ENCODE measurements around the gene AGPAT2.

The AGPAT2 gene

DNA sequence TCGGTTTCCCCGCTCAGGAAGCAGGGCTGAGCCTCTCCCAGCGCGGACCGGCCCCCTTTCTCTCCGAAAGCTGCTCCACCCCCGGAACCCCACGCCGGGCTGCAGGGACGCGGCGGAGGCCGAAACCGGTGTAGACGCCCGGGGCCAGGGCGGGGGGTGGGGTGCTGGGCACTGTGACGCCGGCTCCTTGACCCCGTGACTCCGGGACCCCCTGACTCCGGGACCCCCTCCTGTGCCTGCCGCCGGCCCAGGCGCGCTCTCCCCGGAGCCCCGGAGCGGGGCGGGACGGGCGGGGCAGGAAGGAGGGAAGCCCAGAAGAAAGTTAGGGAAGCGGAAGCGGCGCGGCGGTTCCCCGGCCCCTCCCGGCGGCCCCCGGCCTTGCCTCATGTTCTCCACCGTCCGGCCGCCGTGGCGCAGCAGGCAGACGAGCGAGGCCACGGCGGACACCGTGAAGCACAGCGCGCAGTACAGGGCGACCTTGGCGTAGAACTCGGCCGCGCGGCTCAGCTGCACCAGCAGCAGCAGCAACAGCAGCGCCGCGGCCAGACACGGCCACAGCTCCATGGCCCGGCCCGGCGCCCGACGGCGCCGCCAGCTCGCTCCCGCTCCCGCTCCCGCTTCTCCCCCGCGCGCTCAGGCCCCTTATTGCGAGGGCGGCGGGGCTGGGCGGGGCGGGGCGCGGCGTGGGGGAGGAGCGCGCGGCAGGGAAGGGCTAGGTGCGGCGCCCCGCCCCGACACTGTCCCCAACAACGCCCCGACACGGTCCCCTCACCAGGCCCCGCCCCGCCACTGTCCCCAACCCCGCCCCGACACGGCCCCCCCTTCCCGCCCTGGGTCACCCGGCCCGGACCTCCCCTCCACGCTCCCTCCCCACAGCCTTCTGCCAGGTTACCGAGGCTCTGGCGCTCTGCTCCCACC, at the start of gene AGPAT2:
Gene AGPAT2 (minus strand): TSS at position 664 of the 918 bp plus-strand sequence. CDS start 100 bp downstream, at position 564.
- in situ Hi-C loops (cut with MboI; ENCODE audit: low sequenced_read_pairs), result no loop called here

DNA sequence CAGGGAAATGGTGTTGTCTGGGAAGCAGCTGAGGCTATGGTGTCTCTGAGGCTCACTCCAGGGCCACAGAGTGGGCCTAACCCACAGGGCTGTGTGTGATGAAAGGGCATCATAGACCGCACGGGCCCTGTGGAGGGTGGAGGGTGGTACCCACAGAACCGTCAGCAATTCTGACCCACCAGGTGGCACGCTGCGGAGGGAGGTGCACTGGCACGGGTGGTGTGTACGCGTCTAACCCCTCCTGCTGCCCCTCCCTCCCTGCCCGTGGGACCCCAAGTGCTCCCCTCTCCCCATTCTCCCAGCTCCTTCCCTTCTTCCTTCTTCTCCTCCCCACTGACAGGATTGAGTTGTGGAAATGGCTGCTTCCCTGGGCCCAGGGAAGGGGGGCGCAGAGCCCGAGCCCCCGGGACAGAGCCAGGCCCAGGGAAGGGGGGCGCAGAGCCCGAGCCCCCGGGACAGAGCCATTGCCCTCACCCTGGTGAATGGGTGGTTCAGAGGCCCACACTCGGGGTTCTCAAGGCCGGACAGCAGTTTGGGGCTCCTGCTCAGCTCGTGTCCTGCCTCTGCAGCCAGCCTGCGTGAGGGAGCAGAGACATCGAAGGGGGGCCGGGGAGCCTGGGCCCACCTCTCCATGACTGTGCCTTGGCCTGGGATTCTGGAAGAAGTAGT, 48.7 kb upstream of the AGPAT2 start:
- in situ Hi-C loops (cut with MboI; ENCODE audit: low sequenced_read_pairs), result no loop called here

DNA sequence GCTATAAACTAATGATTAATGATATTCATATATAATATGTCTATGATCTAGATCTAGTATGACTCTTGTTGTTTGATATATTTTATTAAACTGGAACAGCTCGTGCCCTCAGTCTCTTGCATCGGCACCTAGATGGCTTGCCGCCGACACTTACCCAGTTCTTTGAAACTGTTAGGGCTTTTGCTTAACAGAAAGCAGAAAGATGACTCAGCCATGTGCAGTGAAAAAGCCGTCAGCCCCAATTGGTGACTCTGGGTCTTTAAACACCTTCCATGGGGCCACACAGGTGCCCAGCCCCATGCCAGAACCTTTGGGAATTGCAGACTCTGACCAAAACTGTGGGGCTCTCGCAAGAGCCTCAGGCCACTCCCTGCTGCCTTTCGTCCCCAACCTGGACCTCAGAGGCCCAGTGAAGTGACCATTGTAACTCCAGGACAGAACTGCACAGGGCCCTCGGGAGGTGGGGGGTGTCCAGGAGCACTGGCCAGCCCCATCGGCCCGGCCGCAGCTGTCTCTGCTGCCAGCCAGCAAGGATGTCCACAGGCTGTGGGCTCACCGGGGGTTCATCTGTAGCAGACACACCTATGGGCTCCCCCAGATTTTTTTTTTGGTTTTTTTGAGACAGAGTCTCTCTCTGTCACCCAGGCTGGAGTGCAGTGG, 47.7 kb upstream of the AGPAT2 start:
- in situ Hi-C loops (cut with MboI; ENCODE audit: low sequenced_read_pairs), result no loop called here

DNA sequence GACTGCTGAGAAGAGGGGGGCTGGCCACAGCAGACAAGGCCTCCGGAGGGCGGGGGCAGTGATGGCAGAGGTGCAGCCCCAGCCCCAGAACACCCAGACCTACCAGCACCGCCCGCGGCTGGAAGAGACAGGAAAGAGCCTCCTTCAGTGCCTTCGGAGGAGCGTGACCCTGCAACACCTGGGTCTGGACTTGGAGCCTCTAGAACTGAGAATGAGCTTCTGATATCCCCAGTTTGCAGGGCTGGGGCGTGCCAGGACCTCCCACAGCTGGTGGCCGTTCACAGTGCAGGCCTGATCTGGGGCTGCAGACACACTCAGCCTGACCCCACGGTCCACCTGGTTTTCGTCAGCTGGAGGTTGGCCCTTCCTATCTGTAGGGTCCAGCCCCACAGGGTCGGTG, 46.4 kb upstream of the AGPAT2 start:
- in situ Hi-C loops (cut with MboI; ENCODE audit: low sequenced_read_pairs), result no loop called here

DNA sequence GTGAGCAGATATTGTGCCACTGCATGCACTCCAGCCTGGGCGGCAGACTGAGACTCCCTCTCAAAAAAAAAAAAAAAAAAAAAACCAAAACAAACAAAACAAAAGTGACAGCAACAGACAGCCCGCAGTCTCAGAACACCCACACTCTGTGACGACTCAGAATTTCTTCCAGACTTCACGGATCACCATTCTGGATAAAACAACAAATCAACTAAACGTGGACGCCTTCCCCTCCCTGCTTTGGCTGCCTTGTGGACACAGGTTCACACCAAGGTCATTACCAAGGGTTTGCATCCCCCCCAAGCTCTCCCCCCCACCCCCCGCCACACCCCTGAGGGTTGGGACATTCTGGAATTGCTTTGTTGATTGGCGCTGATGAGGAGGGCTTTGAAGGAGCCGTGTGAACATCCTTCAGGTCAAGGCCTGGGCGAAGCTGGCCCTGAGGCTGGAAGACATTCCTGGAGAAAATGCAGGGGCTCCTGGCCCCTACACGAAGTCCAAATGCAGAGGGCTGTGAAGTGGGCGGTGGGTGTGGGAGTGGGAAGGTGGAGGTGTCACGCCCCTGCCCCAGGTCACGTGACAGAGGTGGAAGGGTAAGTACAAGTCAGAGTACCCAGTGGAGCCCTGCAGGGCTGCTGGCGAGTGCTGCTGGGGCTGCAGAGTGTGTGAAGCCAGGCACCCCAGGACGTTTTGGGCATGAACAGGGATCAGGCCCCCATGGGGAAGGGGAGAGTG, 45.4 kb upstream of the AGPAT2 start:
- in situ Hi-C loops (cut with MboI; ENCODE audit: low sequenced_read_pairs), result no loop called here

DNA sequence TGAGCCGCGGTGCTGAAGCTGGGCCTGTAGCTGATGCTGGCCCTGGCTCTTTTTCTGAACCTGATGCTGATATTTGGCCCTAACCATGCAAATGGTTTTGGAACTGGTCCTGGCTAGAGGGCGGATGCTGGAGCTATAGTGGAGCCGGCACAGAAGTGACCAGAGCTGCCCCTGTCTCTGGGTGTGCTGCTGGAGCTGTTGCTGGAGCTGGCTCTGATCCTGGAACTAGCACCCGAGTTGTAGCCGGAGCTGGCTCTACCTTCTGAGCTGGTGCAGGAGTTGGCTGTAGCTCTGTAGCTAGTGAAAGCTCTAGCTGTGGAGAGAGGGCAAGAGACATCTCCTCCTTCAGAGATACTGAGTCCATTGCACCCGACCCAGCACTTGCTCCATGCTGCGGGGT, 42.7 kb upstream of the AGPAT2 start:
- in situ Hi-C loops (cut with MboI; ENCODE audit: low sequenced_read_pairs), result no loop called here

DNA sequence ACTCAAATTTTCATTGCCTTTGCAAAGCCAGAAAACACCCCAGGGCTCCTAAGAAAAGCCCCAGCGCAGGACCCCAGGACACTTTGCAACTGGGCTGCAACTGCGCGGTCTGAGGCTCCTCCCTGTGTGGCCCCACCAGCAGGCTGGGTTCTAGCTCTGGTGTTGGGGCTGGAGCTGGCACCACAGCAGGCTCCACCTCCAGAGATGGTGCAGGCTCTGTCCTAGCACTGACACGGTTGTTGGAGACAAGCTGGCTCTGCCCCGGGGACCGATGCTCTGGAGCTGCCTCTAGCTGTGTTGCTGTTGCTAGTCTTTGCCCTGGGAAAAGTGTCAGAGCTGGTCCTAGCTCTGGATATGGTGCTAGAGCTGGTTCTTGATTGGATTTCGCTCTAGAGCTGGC, 41.9 kb upstream of the AGPAT2 start:
- in situ Hi-C loops (cut with MboI; ENCODE audit: low sequenced_read_pairs), result no loop called here

DNA sequence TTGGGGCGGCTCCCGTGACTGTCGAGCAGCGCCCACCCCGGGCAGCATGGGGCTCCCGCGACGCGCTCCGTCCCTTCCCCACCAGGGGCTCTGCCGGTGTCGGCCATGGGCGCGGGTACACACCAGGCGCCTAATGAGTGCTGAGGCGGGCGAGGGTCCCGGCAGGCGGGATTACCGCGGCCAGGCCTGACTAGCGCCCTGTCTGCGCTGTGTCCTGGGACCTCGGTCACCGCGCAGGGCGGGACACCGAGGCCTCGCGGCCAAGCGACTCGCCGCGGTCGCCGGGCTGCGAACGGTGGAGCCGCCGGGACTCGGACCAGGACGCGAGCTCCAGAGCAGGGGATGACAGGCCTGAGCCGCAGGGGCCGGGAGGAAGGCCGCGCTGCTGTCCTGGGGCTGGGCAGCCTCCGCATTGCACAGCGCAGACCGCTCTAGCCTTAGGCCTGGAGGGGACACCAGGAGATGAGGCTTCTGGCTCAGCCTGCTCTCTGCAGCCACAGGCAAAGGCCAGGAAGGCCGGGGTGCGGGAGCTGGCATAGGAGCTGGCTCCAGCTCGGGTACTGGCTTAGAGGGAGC, 41.4 kb upstream of the AGPAT2 start:
- in situ Hi-C loops (cut with MboI; ENCODE audit: low sequenced_read_pairs), result no loop called here

DNA sequence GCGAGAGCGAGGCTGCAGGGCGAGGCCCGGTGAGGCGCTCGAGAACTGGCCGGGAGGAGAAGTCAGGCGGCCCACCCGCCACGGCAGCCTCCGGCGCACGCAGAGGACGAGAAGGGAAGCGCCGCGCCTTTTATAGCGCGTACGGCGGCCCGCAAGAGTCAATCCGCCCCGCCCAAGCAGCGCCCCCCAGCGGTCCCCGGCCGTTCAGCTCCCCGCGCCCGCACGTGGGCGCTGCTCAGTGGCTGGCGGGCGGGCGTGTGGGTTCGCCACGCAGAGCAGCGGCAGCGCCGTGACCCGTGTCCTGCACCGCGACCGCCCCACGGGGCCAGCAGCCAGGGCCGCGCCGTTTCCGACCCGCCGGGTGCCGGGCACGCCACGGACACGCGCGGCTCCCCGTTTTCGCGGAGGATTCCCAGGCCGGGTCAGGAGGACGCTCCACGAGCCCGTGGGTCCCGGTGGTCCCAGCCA, 40.9 kb upstream of the AGPAT2 start:
- in situ Hi-C loops (cut with MboI; ENCODE audit: low sequenced_read_pairs), result no loop called here

DNA sequence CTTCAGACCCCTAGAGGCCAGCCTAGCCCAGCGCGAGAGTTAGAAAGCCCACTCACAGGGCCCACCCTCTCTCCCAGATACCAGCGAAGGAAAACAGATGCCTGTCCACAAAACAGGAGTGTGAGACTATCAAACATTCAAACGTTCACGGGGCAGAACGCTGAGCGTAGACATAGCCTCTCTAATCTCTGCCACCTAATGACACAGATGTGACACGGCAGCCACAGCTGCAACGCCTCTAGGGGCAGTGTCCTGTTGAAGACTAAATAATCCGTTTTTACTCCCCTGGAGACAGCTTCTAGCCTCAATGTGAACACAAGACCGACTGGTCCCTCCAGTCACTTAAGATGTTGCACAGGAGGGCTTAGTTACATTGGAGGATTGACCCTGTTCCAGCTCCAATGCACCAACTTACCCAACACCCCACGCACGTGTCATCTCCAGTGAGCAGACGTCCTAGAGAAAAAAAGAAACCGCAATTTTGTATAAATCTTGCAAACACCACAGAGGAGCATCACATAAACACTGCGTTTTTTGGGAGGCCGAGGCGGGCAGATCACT, 39.5 kb upstream of the AGPAT2 start:
- in situ Hi-C loops (cut with MboI; ENCODE audit: low sequenced_read_pairs), result no loop called here

DNA sequence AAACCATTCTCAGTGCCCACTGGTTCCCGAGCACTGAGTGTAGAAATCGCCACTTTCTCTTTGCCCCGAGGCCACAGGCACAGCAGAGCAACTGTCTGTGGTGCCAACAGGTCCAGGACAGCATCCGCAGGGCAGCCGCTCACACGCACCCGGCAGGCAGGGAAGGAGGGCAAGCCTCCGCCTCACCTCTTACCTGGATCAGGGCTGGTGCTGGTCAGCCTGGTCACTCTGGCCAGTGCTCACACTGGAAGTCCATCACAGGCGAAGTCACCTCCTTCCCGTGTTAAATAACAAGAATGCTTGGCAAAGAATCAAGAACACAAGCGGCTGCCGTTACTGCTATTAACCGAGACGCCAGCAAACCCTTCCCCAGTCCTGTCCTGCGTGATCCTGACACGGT, 38.9 kb upstream of the AGPAT2 start:
- in situ Hi-C loops (cut with MboI; ENCODE audit: low sequenced_read_pairs), result no loop called here

DNA sequence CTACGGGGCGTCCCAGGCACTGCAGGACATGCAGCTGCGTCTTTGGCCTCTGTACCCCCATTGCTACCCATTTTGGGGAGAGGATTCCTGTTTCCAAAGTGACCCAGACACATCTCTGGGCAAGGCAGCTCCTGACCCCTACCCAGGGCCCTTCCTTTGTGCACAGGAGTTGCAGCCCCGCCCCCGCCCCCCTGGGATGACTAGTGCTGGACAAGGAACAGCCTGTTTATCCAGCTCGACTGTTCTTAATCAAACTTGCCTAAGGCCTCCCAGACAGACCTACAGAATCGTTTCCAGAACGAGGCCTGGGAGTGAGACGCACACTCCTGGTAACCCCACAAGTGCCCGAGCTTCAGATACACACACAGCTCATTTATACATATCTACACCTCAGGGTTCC, 38.4 kb upstream of the AGPAT2 start:
- in situ Hi-C loops (cut with MboI; ENCODE audit: low sequenced_read_pairs), result no loop called here

DNA sequence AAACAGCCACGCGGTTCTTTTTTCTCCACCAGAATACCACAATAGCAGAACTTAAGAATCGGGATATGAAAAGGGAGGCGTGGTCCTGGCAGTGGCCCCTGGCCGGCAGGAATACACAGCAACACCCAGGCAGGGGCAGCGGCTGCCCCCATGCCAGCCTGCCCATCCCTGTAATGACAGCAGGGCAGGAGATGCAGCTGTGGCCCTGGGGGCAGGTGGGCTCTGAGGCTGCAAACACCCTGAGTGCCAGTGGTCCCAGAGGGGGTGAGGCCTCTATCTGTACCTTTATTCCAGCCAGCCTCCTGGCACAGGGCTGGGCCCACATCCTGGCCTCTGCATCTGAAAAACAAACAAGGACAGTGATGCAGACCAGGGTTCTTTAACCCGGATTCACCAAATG, 37.5 kb upstream of the AGPAT2 start:
- in situ Hi-C loops (cut with MboI; ENCODE audit: low sequenced_read_pairs), result no loop called here

DNA sequence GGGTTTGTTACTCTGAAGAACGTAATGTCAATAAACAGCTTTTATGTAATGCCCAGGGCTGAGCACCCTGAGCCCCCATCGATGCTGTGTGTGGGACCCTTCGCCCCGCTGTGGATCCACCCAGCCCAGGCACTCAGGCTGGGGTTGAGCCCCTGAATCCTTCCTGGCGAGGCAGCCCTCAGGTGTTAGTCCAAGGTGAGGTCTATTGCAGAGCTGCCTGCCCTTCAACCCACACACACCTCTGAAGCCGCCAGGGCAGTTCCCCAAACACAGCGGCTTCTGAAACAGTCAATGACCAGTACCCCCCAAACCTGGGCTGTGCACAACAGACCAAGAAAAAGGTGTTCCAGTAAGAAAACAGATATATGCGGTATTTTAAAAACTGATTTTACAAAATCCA, 36.7 kb upstream of the AGPAT2 start:
- in situ Hi-C loops (cut with MboI; ENCODE audit: low sequenced_read_pairs), result no loop called here

DNA sequence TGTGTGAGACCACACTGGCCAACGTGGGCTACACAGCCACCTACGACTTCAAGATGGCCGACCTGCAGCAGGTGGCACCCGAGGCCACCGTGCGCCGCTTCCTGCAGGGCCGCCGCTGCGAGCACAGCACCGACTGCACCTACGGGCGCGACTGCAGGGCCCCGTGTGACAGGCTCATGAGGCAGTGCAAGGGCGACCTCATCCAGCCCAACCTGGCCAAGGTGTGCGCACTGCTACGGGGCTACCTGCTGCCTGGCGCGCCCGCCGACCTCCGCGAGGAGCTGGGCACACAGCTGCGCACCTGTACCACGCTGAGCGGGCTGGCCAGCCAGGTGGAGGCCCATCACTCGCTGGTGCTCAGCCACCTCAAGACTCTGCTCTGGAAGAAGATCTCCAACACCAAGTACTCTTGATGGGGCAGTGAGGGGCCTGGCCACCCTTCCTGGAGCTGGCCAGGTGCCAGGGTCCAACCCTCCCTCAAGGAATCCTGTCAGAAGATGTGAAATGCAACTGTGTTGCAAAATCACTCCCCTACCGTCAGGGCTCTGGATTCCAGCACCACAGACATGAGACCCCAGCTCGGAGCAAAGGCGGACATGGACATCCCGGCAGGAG, 36.2 kb upstream of the AGPAT2 start:
- in situ Hi-C loops (cut with MboI; ENCODE audit: low sequenced_read_pairs), result no loop called here

DNA sequence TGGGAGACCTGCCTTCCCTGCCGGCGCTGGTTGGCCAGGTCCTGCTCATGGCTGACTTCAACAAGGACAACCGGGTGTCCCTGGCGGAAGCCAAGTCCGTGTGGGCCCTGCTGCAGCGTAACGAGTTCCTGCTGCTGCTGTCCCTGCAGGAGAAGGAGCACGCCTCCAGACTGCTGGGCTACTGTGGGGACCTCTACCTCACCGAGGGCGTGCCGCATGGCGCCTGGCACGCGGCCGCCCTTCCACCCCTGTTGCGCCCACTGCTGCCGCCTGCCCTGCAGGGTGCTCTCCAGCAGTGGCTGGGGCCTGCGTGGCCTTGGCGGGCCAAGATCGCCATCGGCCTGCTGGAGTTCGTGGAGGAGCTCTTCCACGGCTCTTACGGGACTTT, 35.7 kb upstream of the AGPAT2 start:
- in situ Hi-C loops (cut with MboI; ENCODE audit: low sequenced_read_pairs), result no loop called here

DNA sequence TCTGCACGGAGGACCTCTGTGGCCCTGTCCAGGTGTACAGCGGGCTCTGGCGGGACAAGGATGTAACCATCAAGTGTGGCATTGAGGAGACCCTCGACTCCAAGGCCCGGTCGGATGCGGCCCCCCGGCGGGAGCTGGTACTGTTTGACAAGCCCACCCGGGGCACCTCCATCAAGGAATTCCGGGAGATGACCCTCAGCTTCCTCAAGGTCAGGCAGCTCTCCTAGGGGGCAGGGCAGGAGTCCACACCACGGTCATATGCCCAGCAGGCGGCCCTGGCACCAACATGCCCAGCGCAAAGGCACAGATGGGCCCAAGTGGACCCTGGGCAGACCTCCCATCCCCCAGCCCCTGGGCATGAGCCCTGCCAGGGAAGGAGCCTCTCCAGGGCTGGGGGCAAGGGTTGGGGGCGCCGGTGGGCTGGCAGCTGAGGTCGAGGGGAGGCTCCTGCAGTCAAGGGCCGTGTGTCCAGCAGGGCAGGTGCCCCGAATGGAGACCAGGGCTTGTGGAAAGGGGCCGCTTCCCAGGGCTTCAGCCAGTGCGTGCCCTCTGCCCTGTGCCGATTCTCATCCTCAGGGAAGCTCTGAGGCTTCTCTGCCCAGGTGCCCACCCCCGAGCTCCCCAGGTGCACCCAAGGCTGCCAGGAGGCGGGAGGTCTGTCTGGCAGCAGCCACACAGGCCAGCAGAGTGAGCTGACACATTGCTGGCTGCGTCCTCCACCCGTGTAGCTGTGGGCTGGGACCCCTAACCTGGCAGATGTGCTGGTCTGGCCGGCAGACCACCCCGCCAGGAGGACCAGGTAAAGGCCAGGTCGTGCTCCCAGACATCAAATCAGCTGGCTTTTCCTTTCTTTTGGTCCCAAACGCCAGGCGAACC, 35.1 kb upstream of the AGPAT2 start:
- in situ Hi-C loops (cut with MboI; ENCODE audit: low sequenced_read_pairs), result no loop called here

DNA sequence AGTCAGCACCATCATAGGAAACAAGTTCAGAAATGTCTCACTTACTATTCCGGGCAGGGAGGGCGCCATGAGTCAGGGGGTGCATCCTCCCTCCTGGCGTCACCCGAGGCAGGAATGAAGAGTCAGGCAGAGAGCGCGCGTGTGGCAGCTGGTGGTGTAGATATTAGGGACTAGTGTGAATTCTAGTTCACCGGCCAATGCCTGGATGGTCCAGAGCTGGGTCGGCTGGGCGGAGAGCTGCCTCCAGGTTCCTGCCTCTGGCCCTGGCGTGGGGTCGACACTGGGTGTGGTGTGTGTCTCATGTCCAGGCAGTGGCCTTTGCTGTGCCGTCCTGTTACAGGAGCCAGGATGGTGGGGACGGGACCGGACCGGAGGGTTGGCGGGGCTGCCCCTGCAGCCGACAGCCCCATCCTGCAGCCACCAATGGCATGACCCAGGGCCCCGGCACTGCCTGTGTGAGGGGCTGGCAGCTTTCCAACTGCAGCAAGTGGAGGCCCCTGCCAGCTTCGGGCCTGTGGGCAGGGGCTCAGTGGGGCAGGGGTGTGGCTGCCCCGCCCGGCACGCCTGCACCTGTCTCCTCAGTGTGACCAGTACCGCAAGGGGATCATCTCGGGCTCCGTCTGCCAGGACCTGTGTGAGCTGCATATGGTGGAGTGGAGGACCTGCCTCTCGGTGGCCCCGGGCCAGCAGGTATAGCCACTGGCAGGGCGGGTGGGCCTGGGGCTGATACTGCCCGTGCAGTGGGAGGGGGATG, 34.3 kb upstream of the AGPAT2 start:
- in situ Hi-C loops (cut with MboI; ENCODE audit: low sequenced_read_pairs), result no loop called here

Data from HL-60/S4 (cell line).